Small intestine (tissue), 7 donors: ENCODE data around the gene ACTR3. TPM values are rescaled to one million over a fixed set of nuclear protein-coding genes. Genes with fewer than 3 reads are reported as not detected.

Source experiments
- DNase-seq, 2 donors: peaks; one replicate each; pipeline versions ENCODE4 v3.0.0 to v3.0.0-alpha.2; 2013
- FAIRE-seq: peaks from 2 replicates; lab custom pipeline; 2012; peaks lifted over from hg19 to GRCh38; lab: Jason Lieb, UNC
- H3K27ac ChIP-seq, 3 donors: one replicate each; pipeline ENCODE4 v1.5.1; 2013; ENCODE audit warnings: low read length in 2 of 3, mild to moderate bottlenecking in 2 of 3, control low read depth in 1 of 3, inconsistent platforms in 1 of 3, low read depth in 1 of 3, moderate library complexity in 1 of 3
- H3K27me3 ChIP-seq, 3 donors: one replicate each; pipeline ENCODE4 v1.6.1; 2013; ENCODE audit warnings: low read length in 3 of 3, inconsistent platforms in 1 of 3; ENCODE audit not compliant: control insufficient read depth in 3 of 3, insufficient read depth in 3 of 3
- H3K36me3 ChIP-seq, 3 donors: one replicate each; pipeline ENCODE4 v1.6.1; 2013; ENCODE audit warnings: low read length in 3 of 3, inconsistent platforms in 1 of 3, low read depth in 1 of 3, mild to moderate bottlenecking in 1 of 3, moderate library complexity in 1 of 3; ENCODE audit not compliant: control insufficient read depth in 3 of 3, insufficient read depth in 2 of 3
- H3K4me1 ChIP-seq, 3 donors: one replicate each; pipeline ENCODE4 v1.6.1; 2013; ENCODE audit warnings: low read length in 2 of 3, inconsistent platforms in 1 of 3, low read depth in 1 of 3, mild to moderate bottlenecking in 1 of 3, moderate library complexity in 1 of 3; ENCODE audit not compliant: control insufficient read depth in 3 of 3, insufficient read depth in 2 of 3
- H3K4me3 ChIP-seq, 3 donors: one replicate each; pipeline ENCODE4 v1.5.1; 2013; ENCODE audit warnings: low read length in 3 of 3, control low read depth in 1 of 3, inconsistent platforms in 1 of 3, low read depth in 1 of 3, mild to moderate bottlenecking in 1 of 3, moderate library complexity in 1 of 3
- H3K9me3 ChIP-seq, 2 donors: one replicate each; pipeline ENCODE4 v1.6.1; 2013; ENCODE audit warnings: low read depth in 1 of 2, low read length in 1 of 2; ENCODE audit not compliant: control insufficient read depth in 2 of 2, insufficient read depth in 1 of 2
- WGBS, 3 donors: extraction: QIAGEN DNeasy Blood & Tissue Kit; methylation state at CpG; one replicate each; pipeline ENCODE4 v1.1.7; 2013; 5-methylcytosine and 5-hydroxymethylcytosine counted together
- polyA plus RNA-seq, 4 donors: library from polyadenylated mRNA; stranded (reverse) in 3 of 4; unstranded in 1 of 4; fragments of 200-250 nt in 3 of 4; fragments of 120-200 nt in 1 of 4; gene quantifications; one replicate each; pipeline versions ENCODE4 v1.2.1 to v1.2.3, GENCODE V29; 2013
- donor health status: healthy with polysubstance abuse.
- donor health status: control.
- donor health status: control.
- donor health status: Bipolar disorder and iron deficiency.
- donor health status: healthy.

Gene ACTR3
- polyA plus RNA-seq, 4 donors: 78.9 to 137 (median 95.4) TPM

GRCh38 chr2:113861740-113862139 is 28.1 kb upstream of the ACTR3 start:
- FAIRE-seq (no peak), DNase-seq (no peak)
- H3K27me3 ChIP-seq: no peaks in the 10 kb centered on the region
- no peak overlapping the region for H3K27ac ChIP-seq
- peaks cover 0 to 11% of the 10 kb centered on the region in 2 donors for H3K9me3 ChIP-seq
- H3K36me3 ChIP-seq: no peaks in the 10 kb centered on the region
- WGBS, 3 donors: 85 to 90% (median 89%) methylated on average over 7 of the region's 7 CpGs
- no peak overlapping the region for H3K4me3 ChIP-seq
- no peaks in the 10 kb centered on the region for H3K4me1 ChIP-seq

DNA sequence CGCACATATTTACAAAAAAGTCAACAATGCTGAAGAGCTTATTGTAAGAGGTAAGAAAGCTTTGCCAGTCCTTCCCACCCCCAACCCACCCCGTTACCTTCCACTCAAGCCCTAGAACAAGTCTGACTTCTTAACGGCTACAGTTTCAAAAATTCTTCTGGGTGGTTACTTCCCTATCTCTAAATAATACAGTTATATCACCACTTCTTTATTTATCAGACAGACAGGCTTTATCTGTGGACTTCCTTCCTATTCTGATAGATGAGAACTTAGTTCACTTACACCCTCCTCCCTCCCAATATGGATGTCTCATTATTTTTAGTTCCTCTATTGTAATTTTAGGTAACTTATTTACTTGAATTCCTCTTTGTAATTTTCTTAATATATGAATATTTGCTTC is 26.7 kb upstream of the ACTR3 start:
- H3K9me3 ChIP-seq: peaks cover 0 to 11% of the 10 kb centered on the region in 2 donors
- H3K4me1 ChIP-seq: peaks cover 0 to 2% (median 0%) of the 10 kb centered on the region in 3 donors
- H3K27me3 ChIP-seq: no peaks in the 10 kb centered on the region
- DNase-seq: no peak
- H3K4me3 ChIP-seq: no peak overlapping the region
- WGBS, 3 donors: 60 to 76% (median 60%) methylated on average over 3 of the region's 3 CpGs
- no peaks in the 10 kb centered on the region for H3K36me3 ChIP-seq
- no peak overlapping the region for H3K27ac ChIP-seq
- no peak for FAIRE-seq

DNA sequence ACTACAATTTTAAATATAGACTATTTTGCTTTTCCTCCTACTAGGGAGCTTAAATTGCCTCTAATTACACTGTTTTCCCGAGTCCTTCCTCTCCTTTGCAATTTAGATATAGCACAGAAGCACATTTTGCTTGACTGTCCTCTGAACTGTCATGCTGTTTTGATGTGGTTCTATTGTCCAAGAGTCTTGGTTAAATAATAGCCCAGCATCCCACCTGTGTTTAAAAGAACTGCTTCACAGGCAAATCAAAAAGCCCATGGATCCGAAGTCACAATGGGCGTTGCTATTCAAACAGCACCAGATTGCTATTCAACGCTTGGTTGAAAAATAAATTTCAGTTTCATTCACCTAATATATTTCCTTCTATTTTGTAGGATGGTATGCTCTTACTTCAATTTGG is 22.3 kb upstream of the ACTR3 start:
- Histone ChIP-seq H3K27me3 (no peaks in the 10 kb centered on the region), H3K36me3 (no peaks in the 10 kb centered on the region), H3K27ac (no peak overlapping the region), H3K4me3 (no peak overlapping the region), H3K9me3 (peaks cover 0 to 11% of the 10 kb centered on the region in 2 donors), H3K4me1 (peaks cover 0 to 2% (median 0%) of the 10 kb centered on the region in 3 donors)
- DNase-seq: no peak
- FAIRE-seq: no peak
- WGBS, 3 donors: 22 to 61% (median 37%) methylated on average over 4 of the region's 4 CpGs

DNA sequence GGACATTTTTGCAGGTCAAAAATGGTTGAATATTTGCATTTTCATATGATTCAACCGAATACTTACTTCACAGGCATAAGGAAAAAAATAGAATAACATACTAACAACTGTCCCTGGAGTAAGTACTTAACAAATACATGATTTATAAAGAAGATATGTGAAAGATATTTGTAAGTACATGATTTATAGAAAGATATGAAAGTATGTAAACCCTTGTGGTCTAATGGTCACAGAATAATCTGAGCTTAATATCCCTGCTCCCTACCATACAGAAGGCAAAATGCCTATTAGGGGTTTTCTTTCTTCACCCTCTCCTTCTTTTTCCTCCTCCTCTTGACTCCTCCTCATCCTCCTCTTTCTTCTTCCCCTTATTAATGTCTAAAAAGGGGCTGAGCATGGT is 20.6 kb upstream of the ACTR3 start:
- WGBS, 3 donors: 84 to 100% (median 88%) methylated on average over 1 of the region's 1 CpG
- no peaks in the 10 kb centered on the region for H3K27me3 ChIP-seq
- FAIRE-seq (no peak), DNase-seq (no peak)
- no peaks in the 10 kb centered on the region for H3K36me3 ChIP-seq
- peaks cover 0 to 11% of the 10 kb centered on the region in 2 donors for H3K9me3 ChIP-seq
- no peak overlapping the region for H3K4me3 ChIP-seq
- H3K27ac ChIP-seq: no peak overlapping the region
- H3K4me1 ChIP-seq: peaks cover 0 to 2% (median 0%) of the 10 kb centered on the region in 3 donors

DNA sequence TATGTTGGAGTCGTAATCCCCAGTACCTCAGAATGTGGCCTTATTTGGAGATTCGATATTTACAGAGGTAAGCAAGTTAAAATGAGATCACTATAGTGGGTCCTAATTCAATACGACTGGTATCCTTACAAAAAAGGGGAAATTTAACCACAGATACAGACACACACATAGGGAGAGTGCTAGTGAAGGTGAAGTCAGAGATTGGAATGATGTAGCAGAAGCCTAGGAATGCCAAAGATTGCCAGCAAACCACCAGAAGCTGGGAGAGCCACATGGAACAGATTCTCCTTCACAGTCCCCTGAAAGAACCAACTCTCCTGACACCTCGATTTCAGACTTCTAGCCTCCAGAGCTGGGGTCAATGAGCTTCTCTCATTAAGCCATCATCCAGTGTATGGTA is 17.7 kb upstream of the ACTR3 start:
- WGBS, 3 donors: 86 to 92% (median 88%) methylated on average over 4 of the region's 4 CpGs
- Histone ChIP-seq H3K4me3 (no peak overlapping the region), H3K9me3 (no peaks in the 10 kb centered on the region), H3K27me3 (no peaks in the 10 kb centered on the region), H3K36me3 (no peaks in the 10 kb centered on the region), H3K27ac (no peak overlapping the region), H3K4me1 (peaks cover 0 to 9% (median 2%) of the 10 kb centered on the region in 3 donors)
- FAIRE-seq (no peak), DNase-seq (no peak)

- DNase-seq: no peak
- peaks cover 0 to 18% (median 6%) of the 10 kb centered on the region in 3 donors for H3K4me1 ChIP-seq
- no peak overlapping the region for H3K4me3 ChIP-seq
- no peaks in the 10 kb centered on the region for H3K27me3 ChIP-seq
- no peak for FAIRE-seq
- no peaks in the 10 kb centered on the region for H3K36me3 ChIP-seq
- H3K27ac ChIP-seq: no peak overlapping the region
- no peaks in the 10 kb centered on the region for H3K9me3 ChIP-seq
- 59 to 67% (median 66%) methylated on average over 3 of the region's 3 CpGs for WGBS, 3 donors
These were observed 16.0 kb upstream of the ACTR3 start for GRCh38 chr2:113873867-113874266.

DNA sequence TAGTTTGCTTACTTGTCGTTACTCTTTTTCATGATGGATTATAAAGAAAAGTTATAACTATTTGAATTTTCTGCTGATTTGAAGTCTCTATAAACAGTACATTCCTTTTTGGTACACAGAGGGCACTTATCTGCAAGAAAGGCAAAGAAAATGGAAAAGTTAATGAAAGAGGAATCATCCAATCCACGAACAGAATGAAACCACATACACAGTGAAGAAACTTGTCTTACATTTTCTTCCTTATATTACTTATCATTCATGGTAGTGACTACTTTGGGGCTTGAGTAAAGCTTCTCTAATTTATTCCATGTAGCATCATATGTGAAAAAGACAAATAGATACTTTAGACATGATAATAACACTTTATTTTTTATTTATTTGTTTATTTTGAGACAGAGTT is 14.8 kb upstream of the ACTR3 start:
- DNase-seq (no peak), FAIRE-seq (no peak)
- no peak overlapping the region for H3K4me3 ChIP-seq
- H3K27ac ChIP-seq: no peak overlapping the region
- no peaks in the 10 kb centered on the region for H3K36me3 ChIP-seq
- WGBS, 3 donors: 64 to 83% (median 79%) methylated on average over 2 of the region's 2 CpGs
- H3K9me3 ChIP-seq: no peaks in the 10 kb centered on the region
- H3K4me1 ChIP-seq: peaks cover 0 to 19% (median 6%) of the 10 kb centered on the region in 3 donors
- no peaks in the 10 kb centered on the region for H3K27me3 ChIP-seq

- peak; percentile 69 to 72 for DNase-seq
- FAIRE-seq: no peak
- H3K27me3 ChIP-seq: no peaks in the 10 kb centered on the region
- 25 to 58% (median 38%) methylated on average over 19 of the region's 19 CpGs for WGBS, 3 donors
- H3K4me1 ChIP-seq: peaks cover 0 to 19% (median 6%) of the 10 kb centered on the region in 3 donors
- H3K27ac ChIP-seq: peak overlapping the region; percentile 43 to 93 (median 80)
- H3K4me3 ChIP-seq: no peak overlapping the region
- H3K36me3 ChIP-seq: no peaks in the 10 kb centered on the region
- no peaks in the 10 kb centered on the region for H3K9me3 ChIP-seq
These were observed 13.1 kb upstream of the ACTR3 start for GRCh38 chr2:113876503-113877387.
